ENCODE data around the gene SMAD7. TPM values are rescaled to one million over a fixed set of nuclear protein-coding genes. Genes with fewer than 3 reads are reported as not detected.

SMAD7 gene
- total and polyA plus RNA-seq, 4 donors, result 27.3 to 98.8 (median 44.2) TPM

GRCh38 chr18:48889981-48890762, 60.6 kb downstream of the SMAD7 start:
- ATAC-seq (ENCODE audit: low FRiP score), result no peak
- H3K4me1 ChIP-seq (ENCODE audit: control insufficient read depth in 1 of 2, insufficient read depth in 2 of 2, low read length in 2 of 2), result no peaks in the 10 kb centered on the region
- H3K36me3 ChIP-seq (ENCODE audit: control insufficient read depth in 1 of 2, insufficient read depth in 2 of 2, low read length in 1 of 2), result no peaks in the 10 kb centered on the region
- DNase-seq, result peak in 1 of 2 donors; percentile 35
- WGBS, 2 donors, result 95 to 96% methylated on average over 13 of the region's 13 CpGs
- intact Hi-C loops (cut with DNase I), result no loop called here
- no peaks in the 10 kb centered on the region for H3K27me3 ChIP-seq (ENCODE audit: control insufficient read depth in 1 of 2, insufficient read depth in 2 of 2, low read length in 1 of 2)
- no peak overlapping the region for H3K27ac ChIP-seq (ENCODE audit: low read depth in 1 of 2, low read length in 2 of 2)
- no peak overlapping the region for H3K4me3 ChIP-seq (ENCODE audit: low read length in 2 of 2)
- no peaks in the 10 kb centered on the region for H3K9me3 ChIP-seq (ENCODE audit: control insufficient read depth, low read length)

GRCh38 chr18:48889115-48889941, 61.4 kb downstream of the SMAD7 start:
- H3K4me1 ChIP-seq (ENCODE audit: control insufficient read depth in 1 of 2, insufficient read depth in 2 of 2, low read length in 2 of 2), result no peaks in the 10 kb centered on the region
- no peaks in the 10 kb centered on the region for H3K27me3 ChIP-seq (ENCODE audit: control insufficient read depth in 1 of 2, insufficient read depth in 2 of 2, low read length in 1 of 2)
- no peak overlapping the region for H3K4me3 ChIP-seq (ENCODE audit: low read length in 2 of 2)
- no peaks in the 10 kb centered on the region for H3K9me3 ChIP-seq (ENCODE audit: control insufficient read depth, low read length)
- 29% methylated on average over 18 of the region's 18 CpGs for WGBS, 2 donors
- ATAC-seq (ENCODE audit: low FRiP score) (peak; percentile 70), DNase-seq (peak; percentile 89 to 90)
- H3K27ac ChIP-seq (ENCODE audit: low read depth in 1 of 2, low read length in 2 of 2), result no peak overlapping the region
- H3K36me3 ChIP-seq (ENCODE audit: control insufficient read depth in 1 of 2, insufficient read depth in 2 of 2, low read length in 1 of 2), result no peaks in the 10 kb centered on the region
- intact Hi-C loops (cut with DNase I), result no loop called here

- no peaks in the 10 kb centered on the region for H3K4me1 ChIP-seq (ENCODE audit: control insufficient read depth in 1 of 2, insufficient read depth in 2 of 2, low read length in 2 of 2)
These were observed 62.0 kb downstream of the SMAD7 start for GRCh38 chr18:48888773-48889080.

GRCh38 chr18:48887905-48888772, 62.6 kb downstream of the SMAD7 start:
- Histone ChIP-seq H3K27ac (ENCODE audit: low read depth in 1 of 2, low read length in 2 of 2) (no peak overlapping the region), H3K4me1 (ENCODE audit: control insufficient read depth in 1 of 2, insufficient read depth in 2 of 2, low read length in 2 of 2) (no peaks in the 10 kb centered on the region), H3K27me3 (ENCODE audit: control insufficient read depth in 1 of 2, insufficient read depth in 2 of 2, low read length in 1 of 2) (no peaks in the 10 kb centered on the region), H3K4me3 (ENCODE audit: low read length in 2 of 2) (no peak overlapping the region), H3K36me3 (ENCODE audit: control insufficient read depth in 1 of 2, insufficient read depth in 2 of 2, low read length in 1 of 2) (no peaks in the 10 kb centered on the region), H3K9me3 (ENCODE audit: control insufficient read depth, low read length) (no peaks in the 10 kb centered on the region)
- intact Hi-C loops (cut with DNase I), result no loop called here
- 93 to 94% methylated on average over 18 of the region's 18 CpGs for WGBS, 2 donors
- ATAC-seq (ENCODE audit: low FRiP score), result no peak
- DNase-seq, result peak in 1 of 2 donors; percentile 52

More at GRCh38 chr18:48888773-48889080, 62.0 kb downstream of the SMAD7 start:
- H3K9me3 ChIP-seq (ENCODE audit: control insufficient read depth, low read length), result no peaks in the 10 kb centered on the region
- intact Hi-C loops (cut with DNase I), result no loop called here
- WGBS, 2 donors, result 90 to 96% methylated on average over 5 of the region's 5 CpGs
- H3K27ac ChIP-seq (ENCODE audit: low read depth in 1 of 2, low read length in 2 of 2), result no peak overlapping the region
- no peak for ATAC-seq (ENCODE audit: low FRiP score)
- H3K36me3 ChIP-seq (ENCODE audit: control insufficient read depth in 1 of 2, insufficient read depth in 2 of 2, low read length in 1 of 2), result no peaks in the 10 kb centered on the region
- no peak overlapping the region for H3K4me3 ChIP-seq (ENCODE audit: low read length in 2 of 2)
- no peak for DNase-seq
- H3K27me3 ChIP-seq (ENCODE audit: control insufficient read depth in 1 of 2, insufficient read depth in 2 of 2, low read length in 1 of 2), result no peaks in the 10 kb centered on the region

GRCh38 chr18:48887294-48887904, 63.4 kb downstream of the SMAD7 start:
- WGBS, 2 donors, result 80 to 83% methylated on average over 12 of the region's 12 CpGs
- no peak for ATAC-seq (ENCODE audit: low FRiP score)
- no peaks in the 10 kb centered on the region for H3K9me3 ChIP-seq (ENCODE audit: control insufficient read depth, low read length)
- DNase-seq, result peak in 1 of 2 donors; percentile 42
- no peaks in the 10 kb centered on the region for H3K4me1 ChIP-seq (ENCODE audit: control insufficient read depth in 1 of 2, insufficient read depth in 2 of 2, low read length in 2 of 2)
- intact Hi-C loops (cut with DNase I), result no loop called here
- no peak overlapping the region for H3K4me3 ChIP-seq (ENCODE audit: low read length in 2 of 2)
- H3K27me3 ChIP-seq (ENCODE audit: control insufficient read depth in 1 of 2, insufficient read depth in 2 of 2, low read length in 1 of 2), result no peaks in the 10 kb centered on the region
- H3K36me3 ChIP-seq (ENCODE audit: control insufficient read depth in 1 of 2, insufficient read depth in 2 of 2, low read length in 1 of 2), result no peaks in the 10 kb centered on the region
- no peak overlapping the region for H3K27ac ChIP-seq (ENCODE audit: low read depth in 1 of 2, low read length in 2 of 2)

GRCh38 chr18:48886520-48887293, 64.1 kb downstream of the SMAD7 start:
- no peak for DNase-seq
- Histone ChIP-seq H3K27ac (ENCODE audit: low read depth in 1 of 2, low read length in 2 of 2) (no peak overlapping the region), H3K27me3 (ENCODE audit: control insufficient read depth in 1 of 2, insufficient read depth in 2 of 2, low read length in 1 of 2) (no peaks in the 10 kb centered on the region), H3K4me3 (ENCODE audit: low read length in 2 of 2) (no peak overlapping the region), H3K36me3 (ENCODE audit: control insufficient read depth in 1 of 2, insufficient read depth in 2 of 2, low read length in 1 of 2) (no peaks in the 10 kb centered on the region), H3K9me3 (ENCODE audit: control insufficient read depth, low read length) (no peaks in the 10 kb centered on the region), H3K4me1 (ENCODE audit: control insufficient read depth in 1 of 2, insufficient read depth in 2 of 2, low read length in 2 of 2) (no peaks in the 10 kb centered on the region)
- no peak for ATAC-seq (ENCODE audit: low FRiP score)
- intact Hi-C loops (cut with DNase I), result no loop called here
- 92 to 93% methylated on average over 8 of the region's 8 CpGs for WGBS, 2 donors

GRCh38 chr18:48885924-48886400, 64.8 kb downstream of the SMAD7 start:
- DNase-seq, result no peak
- intact Hi-C loops (cut with DNase I), result no loop called here
- no peak for ATAC-seq (ENCODE audit: low FRiP score)

More at GRCh38 chr18:48885924-48886400, 64.8 kb downstream of the SMAD7 start:
- Histone ChIP-seq H3K4me1 (ENCODE audit: control insufficient read depth in 1 of 2, insufficient read depth in 2 of 2, low read length in 2 of 2) (no peaks in the 10 kb centered on the region), H3K36me3 (ENCODE audit: control insufficient read depth in 1 of 2, insufficient read depth in 2 of 2, low read length in 1 of 2) (no peaks in the 10 kb centered on the region), H3K27me3 (ENCODE audit: control insufficient read depth in 1 of 2, insufficient read depth in 2 of 2, low read length in 1 of 2) (no peaks in the 10 kb centered on the region), H3K27ac (ENCODE audit: low read depth in 1 of 2, low read length in 2 of 2) (no peak overlapping the region), H3K9me3 (ENCODE audit: control insufficient read depth, low read length) (no peaks in the 10 kb centered on the region), H3K4me3 (ENCODE audit: low read length in 2 of 2) (no peak overlapping the region)
- WGBS, 2 donors, result 93% methylated on average over 7 of the region's 7 CpGs
